Measurements from ENCODE around the gene GPX1.
"Not testable (repeated sequence)": the region's sequence is repeated elsewhere in the genome, so short reads cannot be mapped to it uniquely, and the experiment has no call there.

The GPX1 gene

DNA sequence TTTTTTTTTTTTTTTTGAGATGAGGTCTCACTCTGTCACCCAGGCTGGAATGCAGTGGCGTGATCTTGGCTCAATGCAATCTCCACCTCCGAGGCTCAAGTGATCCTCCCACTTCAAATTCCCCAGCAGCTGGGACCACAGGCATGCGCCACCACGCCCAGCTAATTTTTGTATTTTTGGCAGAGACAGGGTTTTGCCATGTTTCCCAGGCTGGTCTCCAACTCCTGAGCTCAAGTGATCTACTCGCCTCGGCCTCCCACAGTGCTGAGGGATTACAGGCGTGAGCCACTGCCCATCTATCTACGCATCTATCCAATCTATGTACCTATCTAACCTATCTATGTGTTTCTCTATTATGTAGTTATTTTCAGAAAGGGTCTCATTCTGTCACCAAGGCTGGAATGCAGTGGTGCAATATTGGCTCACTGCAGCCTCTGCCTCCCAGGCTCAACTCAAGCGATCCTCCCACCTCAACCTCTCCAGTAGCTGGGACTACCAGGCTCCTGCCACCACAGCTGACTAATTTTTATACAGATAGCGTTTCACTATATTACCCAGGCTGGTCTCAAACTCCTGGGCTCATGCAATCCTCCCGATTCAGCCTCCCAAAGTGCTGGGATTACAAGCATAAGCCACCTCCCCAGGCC is 20.2 kb upstream of the GPX1 start:
- peak overlapping the region; percentile 66 for H3K27ac Mint-ChIP-seq

GRCh38 chr3:49377483-49377882 is 19.3 kb upstream of the GPX1 start:
- Mint-ChIP-seq H3K4me1 (ENCODE audit: low read depth) (peaks cover 30% of the 10 kb centered on the region), H3K9me3 (no peaks in the 10 kb centered on the region), H3K27me3 (ENCODE audit: low read depth) (no peaks in the 10 kb centered on the region), H3K36me3 (ENCODE audit: low read depth) (peaks cover 37% of the 10 kb centered on the region), H3K27ac (peak overlapping the region; percentile 75), H3K4me3 (no peak overlapping the region)

More for the DNA sequence above, 20.2 kb upstream of the GPX1 start:
- H3K4me1 Mint-ChIP-seq (ENCODE audit: low read depth), result peaks cover 30% of the 10 kb centered on the region
- H3K27me3 Mint-ChIP-seq (ENCODE audit: low read depth), result no peaks in the 10 kb centered on the region
- H3K4me3 Mint-ChIP-seq, result no peak overlapping the region
- H3K9me3 Mint-ChIP-seq, result no peaks in the 10 kb centered on the region
- peaks cover 31% of the 10 kb centered on the region for H3K36me3 Mint-ChIP-seq (ENCODE audit: low read depth)

DNA sequence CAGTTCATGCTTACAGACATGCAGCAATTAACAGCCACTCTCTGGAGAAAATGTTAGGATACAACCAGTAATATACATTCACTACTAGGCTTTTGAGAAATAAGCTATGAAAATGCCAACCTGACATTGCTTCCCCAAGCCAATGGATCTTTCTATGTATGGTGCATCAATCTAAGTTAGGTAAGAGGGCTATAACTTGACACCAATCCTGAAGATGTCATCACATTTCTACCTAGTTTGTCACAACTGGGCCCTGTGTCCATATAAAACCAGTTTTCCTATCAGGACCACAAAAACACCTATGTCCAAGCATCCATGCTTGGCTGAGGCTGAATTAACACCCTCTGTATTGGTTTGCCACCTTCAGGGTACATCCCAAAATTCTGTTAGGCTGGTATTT is 13.8 kb upstream of the GPX1 start:
- H3K36me3 Mint-ChIP-seq (ENCODE audit: low read depth), result peaks cover 43% of the 10 kb centered on the region
- H3K9me3 Mint-ChIP-seq, result no peaks in the 10 kb centered on the region
- H3K4me1 Mint-ChIP-seq (ENCODE audit: low read depth), result peaks cover 17% of the 10 kb centered on the region
- no peak overlapping the region for H3K4me3 Mint-ChIP-seq
- H3K27me3 Mint-ChIP-seq (ENCODE audit: low read depth), result no peaks in the 10 kb centered on the region
- H3K27ac Mint-ChIP-seq, result no peak overlapping the region

- Mint-ChIP-seq H3K9me3 (no peaks in the 10 kb centered on the region), H3K27ac (peak overlapping the region; percentile 2), H3K4me3 (no peak overlapping the region), H3K36me3 (ENCODE audit: low read depth) (peaks cover 53% of the 10 kb centered on the region), H3K4me1 (ENCODE audit: low read depth) (peaks cover 19% of the 10 kb centered on the region), H3K27me3 (ENCODE audit: low read depth) (no peaks in the 10 kb centered on the region)
Measured at GRCh38 chr3:49370585-49371290, 12.6 kb upstream of the GPX1 start.

GRCh38 chr3:49362561-49362960 is 4.4 kb upstream of the GPX1 start:
- Mint-ChIP-seq H3K27me3 (ENCODE audit: low read depth) (no peaks in the 10 kb centered on the region), H3K4me3 (no peak overlapping the region), H3K27ac (peak overlapping the region; percentile 26), H3K9me3 (no peaks in the 10 kb centered on the region), H3K4me1 (ENCODE audit: low read depth) (peaks cover 24% of the 10 kb centered on the region), H3K36me3 (ENCODE audit: low read depth) (peaks cover 43% of the 10 kb centered on the region)

DNA sequence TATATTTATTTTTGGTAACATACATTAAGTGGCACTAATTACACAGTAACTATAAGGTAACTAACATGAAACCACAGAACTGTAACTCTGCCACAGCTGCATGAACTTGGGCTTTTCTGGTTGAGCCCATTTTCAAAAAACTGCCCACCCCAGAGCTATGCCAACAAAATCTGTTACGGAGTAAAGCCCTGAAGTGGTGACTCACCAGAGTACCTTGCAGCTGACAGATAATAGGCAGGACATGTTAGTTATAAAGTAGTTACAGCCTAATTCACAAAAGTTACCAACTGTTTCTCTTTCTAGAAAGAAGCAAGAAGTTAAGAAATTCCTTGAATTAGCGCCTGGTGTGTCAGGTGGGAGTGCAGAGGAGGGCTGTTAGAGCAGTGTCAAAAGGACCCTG is 1.5 kb upstream of the GPX1 start:
- Mint-ChIP-seq H3K27ac (peak overlapping the region; percentile 41), H3K36me3 (ENCODE audit: low read depth) (peaks cover 43% of the 10 kb centered on the region), H3K9me3 (no peaks in the 10 kb centered on the region), H3K4me1 (ENCODE audit: low read depth) (peaks cover 30% of the 10 kb centered on the region), H3K4me3 (no peak overlapping the region), H3K27me3 (ENCODE audit: low read depth) (no peaks in the 10 kb centered on the region)

GRCh38 chr3:49358884-49359225 is 702 bp upstream of the GPX1 start:
- Mint-ChIP-seq H3K4me3 (peak overlapping the region; percentile 97), H3K36me3 (ENCODE audit: low read depth) (peaks cover 43% of the 10 kb centered on the region), H3K27ac (peak overlapping the region; percentile 71), H3K9me3 (no peaks in the 10 kb centered on the region), H3K27me3 (ENCODE audit: low read depth) (no peaks in the 10 kb centered on the region), H3K4me1 (ENCODE audit: low read depth) (peaks cover 30% of the 10 kb centered on the region)

GRCh38 chr3:49357443-49358216 is 523 bp downstream of the GPX1 start:
- Mint-ChIP-seq H3K4me3 (peak overlapping the region; percentile 97), H3K27ac (peak overlapping the region; percentile 91), H3K36me3 (ENCODE audit: low read depth) (peaks cover 41% of the 10 kb centered on the region), H3K4me1 (ENCODE audit: low read depth) (peaks cover 31% of the 10 kb centered on the region)
- not testable (repeated sequence) for H3K9me3 Mint-ChIP-seq; H3K27me3 Mint-ChIP-seq (ENCODE audit: low read depth)

GRCh38 chr3:49357095-49357442 is 1.1 kb downstream of the GPX1 start:
- H3K4me3 Mint-ChIP-seq, result peak overlapping the region; percentile 97
- H3K9me3 Mint-ChIP-seq; H3K27me3 Mint-ChIP-seq (ENCODE audit: low read depth): not testable (repeated sequence)
- H3K36me3 Mint-ChIP-seq (ENCODE audit: low read depth), result peaks cover 37% of the 10 kb centered on the region
- peak overlapping the region; percentile 91 for H3K27ac Mint-ChIP-seq
- H3K4me1 Mint-ChIP-seq (ENCODE audit: low read depth), result peaks cover 28% of the 10 kb centered on the region

GRCh38 chr3:49352890-49353421 is 5.2 kb downstream of the GPX1 start:
- Mint-ChIP-seq H3K36me3 (ENCODE audit: low read depth) (peaks cover 16% of the 10 kb centered on the region), H3K4me1 (ENCODE audit: low read depth) (peaks cover 17% of the 10 kb centered on the region), H3K4me3 (no peak overlapping the region), H3K27me3 (ENCODE audit: low read depth) (no peaks in the 10 kb centered on the region), H3K9me3 (no peaks in the 10 kb centered on the region), H3K27ac (no peak overlapping the region)

DNA sequence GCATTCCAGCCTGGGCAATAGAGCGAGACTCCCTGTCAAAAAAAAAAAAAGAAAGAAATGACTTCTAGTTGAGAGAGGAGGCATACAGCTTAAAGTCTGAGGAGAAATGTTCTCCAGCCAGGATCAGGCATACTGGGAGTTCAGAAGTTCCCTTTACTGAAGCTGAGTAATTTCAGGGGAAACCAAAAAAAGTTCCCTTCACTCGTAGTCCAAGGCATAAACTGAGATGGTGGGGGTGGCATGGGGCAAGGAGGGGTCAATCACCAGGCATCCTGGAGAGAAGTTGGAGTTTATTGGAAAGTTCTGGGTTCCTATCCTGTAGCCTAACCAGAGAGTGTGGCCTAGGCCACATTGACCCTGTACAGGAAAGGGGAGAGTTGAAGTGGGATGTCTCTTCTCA is 5.9 kb downstream of the GPX1 start:
- Mint-ChIP-seq H3K4me1 (ENCODE audit: low read depth) (peaks cover 13% of the 10 kb centered on the region), H3K27me3 (ENCODE audit: low read depth) (no peaks in the 10 kb centered on the region), H3K36me3 (ENCODE audit: low read depth) (peaks cover 12% of the 10 kb centered on the region), H3K9me3 (no peaks in the 10 kb centered on the region), H3K27ac (no peak overlapping the region), H3K4me3 (no peak overlapping the region)

- H3K9me3 Mint-ChIP-seq, result no peaks in the 10 kb centered on the region
- peaks cover 11% of the 10 kb centered on the region for H3K36me3 Mint-ChIP-seq (ENCODE audit: low read depth)
- H3K27ac Mint-ChIP-seq, result peak overlapping the region; percentile 10
- no peak overlapping the region for H3K4me3 Mint-ChIP-seq
- H3K27me3 Mint-ChIP-seq (ENCODE audit: low read depth), result no peaks in the 10 kb centered on the region
- H3K4me1 Mint-ChIP-seq (ENCODE audit: low read depth), result peaks cover 11% of the 10 kb centered on the region
Measured at GRCh38 chr3:49351521-49352011, 6.6 kb downstream of the GPX1 start.

- no peaks in the 10 kb centered on the region for H3K27me3 Mint-ChIP-seq (ENCODE audit: low read depth)
- H3K9me3 Mint-ChIP-seq, result no peaks in the 10 kb centered on the region
- peaks cover 12% of the 10 kb centered on the region for H3K4me1 Mint-ChIP-seq (ENCODE audit: low read depth)
- no peak overlapping the region for H3K27ac Mint-ChIP-seq
- H3K36me3 Mint-ChIP-seq (ENCODE audit: low read depth), result peaks cover 1% of the 10 kb centered on the region
- H3K4me3 Mint-ChIP-seq, result no peak overlapping the region
Measured at GRCh38 chr3:49349348-49350114, 8.6 kb downstream of the GPX1 start.

DNA sequence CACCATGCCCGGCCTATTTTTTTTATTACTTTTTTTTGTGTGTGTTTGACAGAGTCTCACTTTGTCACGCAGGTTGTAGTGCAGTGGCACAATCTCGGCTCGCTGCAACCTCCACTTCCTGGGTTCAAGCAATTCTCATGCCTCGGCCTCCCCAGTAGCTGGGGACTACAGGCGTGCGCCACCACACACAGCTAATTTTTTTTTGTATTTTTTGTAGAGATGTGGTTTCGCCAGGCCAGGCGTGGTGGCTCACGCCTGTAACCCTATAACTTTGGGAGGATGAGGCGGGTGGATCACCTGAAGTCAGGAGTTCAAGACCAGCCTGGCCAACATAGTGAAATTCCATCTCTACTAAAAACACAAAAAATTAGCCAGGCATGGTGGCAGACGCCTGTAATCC is 9.8 kb downstream of the GPX1 start:
- not testable (repeated sequence) for H3K9me3 Mint-ChIP-seq; H3K36me3 Mint-ChIP-seq (ENCODE audit: low read depth); H3K27ac Mint-ChIP-seq; H3K27me3 Mint-ChIP-seq (ENCODE audit: low read depth); H3K4me3 Mint-ChIP-seq
- H3K4me1 Mint-ChIP-seq (ENCODE audit: low read depth), result peaks cover 12% of the 10 kb centered on the region

Measured in T-helper 1 cell treated with Interleukin-12 subunit alpha and Interleukin-12 subunit beta and Interleukin-4 antibody, amounts not matched to agents 30 μg/mL and 1 μg/mL, for 36 hours (primary cell).